Neural progenitor cell (in vitro differentiated cells): ENCODE measurements around the gene FRY.

Source experiments
- CTCF ChIP-seq: fragments of 200-600 bp; sonication (generic); IDR thresholded peaks from 2 replicates; pipeline ENCODE4 v1.5.1; 2017; ENCODE audit warnings: antibody characterized with exemption, mild to moderate bottlenecking
- EZH2 ChIP-seq: fragments of 200-600 bp; sonication (generic); IDR thresholded peaks from 2 replicates; pipeline ENCODE4 v1.6.1; 2017; ENCODE audit warnings: antibody characterized with exemption, mild to moderate bottlenecking, moderate library complexity

DNA sequence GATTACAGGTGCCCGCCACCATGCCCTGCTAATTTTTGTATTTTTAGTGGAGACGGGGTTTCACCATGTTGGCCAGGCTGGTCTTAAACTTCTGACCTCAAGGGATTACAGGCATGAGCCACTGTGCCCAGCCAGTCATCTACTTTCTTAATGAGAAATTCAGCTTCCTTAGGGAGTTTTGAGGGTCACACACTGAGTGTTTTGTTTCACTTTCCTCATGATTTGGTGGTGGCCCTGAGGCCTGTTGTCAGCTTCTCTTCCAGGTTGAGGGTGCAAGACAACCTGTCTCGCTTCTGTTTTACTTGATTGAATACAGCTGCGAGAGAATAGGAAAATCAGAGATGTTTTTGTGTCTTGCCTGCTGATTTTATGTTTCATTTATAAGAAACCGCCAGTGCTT, 9.9 kb downstream of the FRY start:
- TF ChIP-seq CTCF (no peak), EZH2 (no peak)
